Kidney tubule cell (primary cell): ENCODE data around the gene HMCN1.

Experiments
- DNase-seq: peaks from one replicate; pipeline ENCODE4 v3.0.0-alpha.2; 2018; ENCODE audit warnings: low spot score

Gene HMCN1

DNA sequence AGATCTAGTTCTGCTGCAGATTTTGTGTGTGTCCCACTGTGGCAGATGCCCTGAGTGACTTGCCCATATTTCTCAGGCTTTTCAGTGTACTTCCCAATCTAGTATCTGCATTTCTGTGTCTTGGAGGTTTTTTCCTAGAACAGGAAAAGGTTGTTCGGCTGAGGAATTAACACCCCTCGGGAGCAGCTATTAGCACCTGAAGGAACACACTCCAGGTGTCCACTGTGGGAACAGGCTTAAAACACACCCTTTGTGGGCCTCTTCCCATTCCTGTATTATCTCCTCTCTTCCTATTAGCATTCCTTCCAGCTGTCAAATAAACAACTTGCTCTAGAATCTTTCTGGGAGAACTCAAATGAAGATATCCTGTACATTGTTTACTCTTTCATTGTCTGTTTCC lies 178.3 kb downstream of the HMCN1 start:
- DNase-seq = no peak

DNA sequence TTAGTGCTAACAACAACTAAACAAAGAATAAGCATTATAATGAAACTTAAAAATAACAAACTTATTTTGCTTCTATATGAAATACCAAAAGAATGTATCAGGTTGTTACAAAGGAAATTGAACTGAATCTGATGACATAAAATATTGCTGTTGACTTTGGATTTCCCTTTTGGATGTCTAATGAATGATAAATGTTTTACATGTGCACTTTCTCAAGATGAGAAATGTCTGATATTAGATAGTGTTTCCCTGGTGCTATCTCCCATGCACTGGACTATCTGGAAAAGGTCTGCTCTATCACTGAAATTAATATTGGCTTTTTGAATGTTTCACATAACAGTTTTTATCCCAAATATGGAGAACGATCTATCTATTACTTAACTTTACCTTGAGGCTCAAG lies 179.9 kb downstream of the HMCN1 start:
- no peak for DNase-seq

DNA sequence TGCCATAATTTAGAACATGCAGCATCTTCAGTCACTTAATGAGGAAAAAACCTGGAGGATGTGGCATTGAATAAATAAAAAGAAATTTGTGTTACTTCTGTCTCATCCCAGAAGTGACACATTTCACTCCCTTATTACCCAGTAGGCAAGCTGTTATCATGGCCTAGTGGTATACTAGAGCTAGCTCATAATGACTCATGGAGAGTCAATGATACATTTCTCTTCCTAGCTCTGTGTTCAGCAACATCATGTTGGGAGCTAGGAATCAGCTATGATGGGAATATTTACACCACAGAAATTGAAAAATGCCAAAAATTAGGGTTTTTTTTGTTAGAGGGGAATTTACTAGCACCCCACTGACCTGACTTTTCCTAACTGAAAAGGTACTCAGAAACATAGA lies 182.7 kb downstream of the HMCN1 start:
- peak; percentile 58 for DNase-seq

DNA sequence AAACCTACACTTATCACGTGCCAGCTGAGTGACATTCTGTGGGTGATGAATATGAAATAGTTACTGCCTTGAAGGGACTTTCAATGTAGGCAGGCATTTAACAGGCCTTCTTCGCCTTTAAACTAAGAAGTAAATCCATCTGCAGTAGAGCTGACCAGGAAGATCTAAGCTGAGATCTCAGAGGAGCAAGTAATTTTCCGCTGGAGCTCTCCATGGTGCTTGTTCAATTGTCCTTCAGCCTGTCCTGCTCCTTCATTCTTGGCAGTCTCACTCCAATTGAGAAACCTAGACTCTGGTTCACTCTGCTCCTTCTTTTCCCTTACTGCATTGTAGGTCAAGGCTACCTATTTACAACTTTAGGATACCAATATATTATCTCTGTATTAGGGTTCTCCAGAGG lies 183.5 kb downstream of the HMCN1 start:
- peak; percentile 23 for DNase-seq

DNA sequence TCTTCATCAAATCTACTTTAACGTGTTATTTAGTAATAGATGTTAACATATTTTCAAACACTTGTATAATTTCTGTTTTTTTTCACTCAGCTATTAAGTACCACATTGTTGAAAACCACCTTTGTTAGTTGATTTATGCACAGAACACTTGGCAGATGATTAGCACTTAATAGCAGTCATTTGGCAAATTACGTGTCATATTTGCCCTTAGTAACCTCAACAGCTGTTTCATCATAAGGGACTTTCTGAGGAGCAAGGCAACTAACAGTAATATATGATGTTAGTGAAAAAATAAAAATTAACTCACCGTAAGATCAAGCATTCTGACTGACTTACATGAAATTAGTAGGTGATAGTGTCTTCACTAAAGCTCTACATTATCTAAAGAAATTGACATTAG lies 186.4 kb downstream of the HMCN1 start:
- no peak for DNase-seq

DNA sequence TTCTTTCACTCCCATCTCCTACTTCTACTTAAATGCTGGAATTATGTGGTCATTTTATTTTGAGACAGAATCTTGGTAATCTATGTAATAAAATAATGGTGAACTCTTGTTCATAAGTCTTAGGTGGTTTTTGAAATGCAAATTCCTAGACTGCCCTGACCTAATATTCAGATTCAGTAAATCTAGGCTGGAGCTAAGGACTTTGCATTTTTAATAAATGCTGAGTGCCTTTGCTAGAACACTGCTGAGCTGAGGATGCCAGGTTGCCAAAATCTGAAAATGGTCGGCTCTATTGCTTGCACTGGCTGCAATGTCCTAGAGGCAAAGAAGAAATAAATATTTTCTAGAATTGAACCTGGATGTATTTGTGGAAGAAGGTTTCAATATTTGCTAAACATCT lies 187.4 kb downstream of the HMCN1 start:
- DNase-seq = no peak

DNA sequence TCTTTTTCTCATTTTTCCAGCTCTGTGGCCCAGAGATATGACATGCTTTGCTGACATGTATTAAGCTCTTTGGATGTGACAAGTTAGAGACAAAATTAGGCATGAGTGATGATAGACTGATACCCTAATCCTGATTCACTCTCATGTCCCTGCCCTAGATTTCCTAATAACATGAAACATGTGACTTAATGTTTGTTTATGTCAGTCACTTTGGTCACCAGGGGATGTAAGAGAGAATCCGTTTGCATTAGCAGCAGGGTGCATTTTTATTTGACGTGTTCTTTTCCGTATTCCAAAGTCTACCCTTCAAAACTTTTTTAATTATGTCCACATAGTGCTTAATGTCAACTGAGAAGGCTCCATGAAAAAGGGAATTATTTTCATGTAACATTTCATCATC lies 192.4 kb downstream of the HMCN1 start:
- DNase-seq = no peak

DNA sequence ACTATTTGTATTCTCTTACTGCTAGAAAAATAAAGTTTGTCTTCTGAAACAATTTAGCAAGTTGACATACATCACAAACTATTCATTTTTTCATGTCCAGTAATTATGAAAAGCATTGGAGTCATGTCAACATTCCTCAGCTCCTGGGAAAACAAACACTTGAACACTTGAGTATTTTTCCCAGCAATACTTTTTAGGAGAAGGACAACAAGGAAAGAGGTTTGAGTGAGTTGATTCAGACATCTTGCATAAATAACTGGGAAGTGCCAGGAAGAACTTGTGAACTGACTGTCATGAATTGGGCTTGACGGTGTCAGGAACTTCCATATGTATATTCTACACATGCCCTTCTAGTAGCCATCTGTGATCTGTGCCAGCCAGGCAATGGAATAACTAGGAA lies 195.6 kb downstream of the HMCN1 start:
- no peak for DNase-seq

DNA sequence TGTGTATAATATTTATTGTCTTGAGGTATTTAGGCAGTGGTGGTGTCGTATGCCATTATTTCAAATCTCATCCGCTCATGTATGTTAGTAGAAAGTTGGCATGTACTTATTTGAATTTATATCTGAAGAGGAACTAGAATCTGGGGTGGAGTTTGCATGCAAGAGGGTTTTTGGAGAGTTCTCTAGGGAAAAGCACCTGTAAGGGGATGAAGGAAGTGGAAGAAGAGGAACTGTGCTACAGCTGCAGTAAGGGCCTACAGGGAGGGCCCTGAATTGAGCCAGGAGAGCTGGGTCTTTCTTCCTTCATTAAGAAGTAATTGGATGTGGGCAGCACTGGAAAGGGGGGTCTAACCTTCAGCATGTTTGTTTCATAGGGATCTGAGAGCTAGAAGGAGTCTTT lies 197.2 kb downstream of the HMCN1 start:
- no peak for DNase-seq

DNA sequence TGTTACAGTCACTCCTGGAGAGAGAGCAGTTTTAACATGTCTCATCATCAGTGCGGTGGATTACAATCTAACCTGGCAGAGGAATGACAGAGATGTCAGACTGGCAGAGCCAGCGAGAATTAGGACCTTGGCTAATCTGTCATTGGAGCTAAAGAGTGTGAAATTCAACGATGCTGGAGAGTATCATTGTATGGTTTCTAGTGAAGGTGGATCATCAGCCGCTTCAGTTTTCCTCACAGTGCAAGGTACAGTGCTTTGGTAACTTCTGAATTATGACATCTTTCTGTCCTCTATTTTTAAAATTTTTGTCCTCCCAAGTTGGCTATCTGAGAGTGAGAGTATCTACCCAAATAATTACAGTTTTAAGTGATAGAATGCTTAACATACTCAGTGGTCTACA lies 199.4 kb downstream of the HMCN1 start:
- no peak for DNase-seq

DNA sequence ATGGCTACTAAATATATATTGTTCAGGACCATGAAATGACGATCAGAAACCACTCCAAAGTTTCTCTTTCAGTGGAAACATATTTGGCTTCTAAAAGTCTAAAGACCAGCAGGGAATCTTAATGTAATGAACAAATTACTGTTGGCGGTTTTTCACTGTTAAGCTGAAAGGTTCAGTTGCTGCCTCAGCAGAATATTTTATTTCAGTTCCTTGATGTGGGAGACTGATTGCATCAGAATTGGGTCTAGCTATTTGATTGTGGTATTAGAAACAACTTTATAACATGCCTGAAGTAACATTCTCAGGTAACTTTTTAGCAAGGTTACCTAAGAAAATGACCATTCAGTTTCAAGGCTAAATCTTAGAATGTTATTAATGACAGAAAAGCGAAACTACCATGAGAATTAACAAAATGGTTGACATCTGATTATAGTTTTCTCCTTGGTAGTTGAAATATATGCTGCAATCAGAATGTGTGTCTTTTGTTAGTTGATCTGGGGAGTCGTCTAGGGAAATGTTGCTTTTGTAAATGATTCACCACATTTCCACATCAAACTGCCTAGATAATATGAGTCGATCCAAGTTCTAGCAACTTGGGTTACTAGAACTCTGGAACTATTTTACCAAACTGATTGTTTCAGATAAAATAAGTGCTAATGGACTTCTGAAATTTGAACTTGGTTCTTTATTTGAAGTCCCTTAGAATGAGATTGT lies 200.4 kb downstream of the HMCN1 start:
- DNase-seq = peak; percentile 52

DNA sequence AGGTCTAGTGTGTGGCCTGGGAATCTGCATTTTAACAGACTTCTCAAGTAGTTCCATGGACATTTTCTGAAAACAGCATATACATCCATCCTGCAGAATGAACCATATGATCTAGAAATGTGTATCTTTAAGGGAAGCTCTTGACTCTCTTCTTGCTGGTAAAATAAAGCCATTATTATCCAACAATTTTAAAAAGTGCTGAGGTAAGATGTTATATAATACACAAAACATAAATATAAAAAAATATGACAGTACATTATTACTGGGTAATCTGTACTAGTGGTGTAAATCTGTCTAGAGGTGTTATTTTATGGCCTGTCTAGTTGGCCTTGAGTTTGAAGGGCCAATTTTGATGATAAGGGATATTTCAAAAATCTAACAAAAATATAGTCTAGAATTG lies 201.2 kb downstream of the HMCN1 start:
- no peak for DNase-seq

DNA sequence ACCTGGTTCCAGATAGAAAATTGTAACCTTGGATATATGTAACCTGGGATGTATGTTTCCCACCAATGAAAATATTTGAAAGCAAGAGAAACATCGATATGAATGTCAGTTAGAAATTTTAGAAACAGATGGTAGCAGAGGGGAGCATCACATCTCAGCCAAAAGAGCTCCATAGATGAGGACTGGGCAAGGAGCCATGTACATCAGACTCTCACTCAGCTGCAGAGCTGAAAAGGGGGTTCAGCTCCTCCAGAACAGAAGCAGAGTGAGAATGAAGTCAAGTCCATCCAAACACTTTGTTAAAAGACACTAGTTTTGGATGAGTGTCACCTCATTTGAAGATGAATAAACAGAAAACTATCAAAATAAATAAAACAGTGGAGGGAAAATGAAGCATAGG lies 202.4 kb downstream of the HMCN1 start:
- no peak for DNase-seq

DNA sequence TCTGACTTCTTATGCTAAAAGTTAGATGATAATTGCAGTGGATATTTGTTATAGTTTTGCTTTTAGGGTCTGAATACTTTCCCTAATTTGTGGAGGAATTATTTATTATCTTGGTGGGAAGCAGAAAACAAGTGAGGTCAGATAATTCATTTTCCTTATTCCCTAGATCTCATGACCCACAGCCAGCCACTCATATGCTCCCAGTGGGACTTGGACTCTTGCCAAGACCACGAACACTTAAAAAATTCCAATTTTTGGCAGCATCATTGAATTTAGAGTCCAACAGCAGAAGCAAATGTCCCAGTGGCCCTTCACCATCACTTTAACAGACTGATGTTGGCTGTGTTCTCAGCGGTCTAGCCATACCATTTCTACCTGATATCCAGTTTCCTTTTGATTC lies 204.2 kb downstream of the HMCN1 start:
- no peak for DNase-seq

DNA sequence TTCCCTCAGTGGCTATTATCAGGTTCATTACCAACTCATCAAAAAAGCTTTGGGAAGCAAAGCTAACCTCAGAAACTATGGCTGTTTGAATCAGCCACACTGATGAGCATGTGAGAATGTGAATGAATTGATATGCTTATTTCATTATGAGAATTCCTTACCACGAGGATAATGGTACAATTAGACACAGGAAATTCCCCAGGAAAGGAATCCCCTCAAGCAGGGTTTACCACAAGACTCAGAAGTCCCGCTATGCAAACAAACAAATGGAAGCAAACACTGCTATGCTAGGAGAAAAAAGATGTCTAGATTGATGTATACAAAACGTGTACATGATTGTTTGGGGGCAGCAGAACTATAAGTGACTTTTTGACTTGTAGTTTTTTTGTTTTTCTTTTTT lies 205.0 kb downstream of the HMCN1 start:
- DNase-seq = peak; percentile 13

DNA sequence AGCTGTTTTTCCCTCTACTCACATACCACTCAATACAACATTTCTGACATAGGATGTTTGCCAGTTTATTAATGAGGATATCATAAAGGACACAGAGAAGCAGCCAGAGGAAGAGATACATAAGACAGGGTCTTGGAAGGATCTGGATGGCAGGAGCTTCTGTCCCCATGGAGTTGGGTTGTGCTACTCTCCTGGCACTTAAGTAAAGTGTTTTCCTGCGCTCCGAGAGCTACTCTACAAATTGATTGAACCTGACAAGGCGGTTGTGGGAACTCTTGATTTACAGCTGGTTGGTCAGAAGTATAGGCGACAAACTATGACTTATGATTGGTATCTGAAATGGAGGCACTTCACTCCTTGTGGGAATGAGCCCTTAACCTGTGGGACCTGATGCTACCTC lies 208.8 kb downstream of the HMCN1 start:
- no peak for DNase-seq

DNA sequence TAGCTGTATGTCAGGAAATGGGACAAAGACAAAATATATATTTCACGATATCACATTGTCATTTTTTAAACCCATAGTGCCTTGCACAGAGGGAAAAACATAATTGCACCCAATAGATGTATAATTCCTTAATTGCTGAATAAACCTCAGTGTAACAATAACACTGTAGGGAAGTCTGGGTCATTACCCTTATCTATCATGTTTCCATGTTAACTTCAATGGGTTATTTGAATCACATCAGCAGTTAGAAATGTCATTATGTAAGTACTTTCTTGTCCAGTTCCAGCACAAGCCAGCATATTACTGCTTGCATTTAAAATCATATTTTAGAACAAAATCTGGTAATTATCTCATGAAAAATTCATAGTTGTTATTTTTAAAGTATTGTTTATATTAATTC lies 222.7 kb downstream of the HMCN1 start:
- DNase-seq = no peak

DNA sequence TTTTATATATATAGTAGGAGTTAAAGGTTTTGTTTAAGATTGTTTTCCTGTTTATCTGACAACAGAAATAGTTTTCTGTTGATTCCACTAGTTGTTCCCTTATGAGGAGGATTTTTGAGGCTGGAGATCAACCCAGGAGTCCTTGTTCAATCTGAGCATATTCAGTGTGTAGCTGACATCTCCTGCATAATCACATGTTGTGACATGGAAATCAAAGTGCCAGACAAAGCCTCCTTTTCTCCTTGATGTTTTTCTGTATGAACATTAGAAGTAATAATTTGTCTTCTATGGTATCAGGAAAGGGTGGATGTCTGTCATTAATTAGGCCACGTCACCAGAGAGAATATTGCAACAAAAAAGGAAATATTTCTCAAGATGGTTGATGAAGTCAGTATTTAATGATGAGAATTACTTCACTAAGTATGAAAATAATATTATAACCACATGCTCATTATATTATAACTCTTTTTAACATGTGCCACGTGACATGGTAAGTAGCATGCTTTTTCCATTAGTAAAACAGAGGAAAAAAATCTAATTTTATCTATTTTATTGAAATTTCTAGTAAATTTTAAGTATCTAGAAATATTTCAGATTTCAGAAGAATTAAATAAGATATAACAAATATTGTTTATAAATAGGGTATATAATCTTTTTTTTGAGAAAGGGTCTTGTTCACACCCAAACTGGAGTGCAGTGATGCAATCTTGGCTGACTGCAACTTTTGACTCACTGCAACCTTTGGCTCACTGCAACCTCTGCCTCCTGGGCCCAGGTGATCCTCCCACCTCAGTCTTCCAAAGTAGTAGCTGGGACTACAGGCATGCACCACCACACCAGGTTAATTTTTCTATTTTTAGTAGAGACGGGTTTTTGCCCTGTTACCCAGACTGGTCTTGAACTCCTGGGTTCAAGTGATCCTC lies 223.5 kb downstream of the HMCN1 start:
- DNase-seq = no peak

DNA sequence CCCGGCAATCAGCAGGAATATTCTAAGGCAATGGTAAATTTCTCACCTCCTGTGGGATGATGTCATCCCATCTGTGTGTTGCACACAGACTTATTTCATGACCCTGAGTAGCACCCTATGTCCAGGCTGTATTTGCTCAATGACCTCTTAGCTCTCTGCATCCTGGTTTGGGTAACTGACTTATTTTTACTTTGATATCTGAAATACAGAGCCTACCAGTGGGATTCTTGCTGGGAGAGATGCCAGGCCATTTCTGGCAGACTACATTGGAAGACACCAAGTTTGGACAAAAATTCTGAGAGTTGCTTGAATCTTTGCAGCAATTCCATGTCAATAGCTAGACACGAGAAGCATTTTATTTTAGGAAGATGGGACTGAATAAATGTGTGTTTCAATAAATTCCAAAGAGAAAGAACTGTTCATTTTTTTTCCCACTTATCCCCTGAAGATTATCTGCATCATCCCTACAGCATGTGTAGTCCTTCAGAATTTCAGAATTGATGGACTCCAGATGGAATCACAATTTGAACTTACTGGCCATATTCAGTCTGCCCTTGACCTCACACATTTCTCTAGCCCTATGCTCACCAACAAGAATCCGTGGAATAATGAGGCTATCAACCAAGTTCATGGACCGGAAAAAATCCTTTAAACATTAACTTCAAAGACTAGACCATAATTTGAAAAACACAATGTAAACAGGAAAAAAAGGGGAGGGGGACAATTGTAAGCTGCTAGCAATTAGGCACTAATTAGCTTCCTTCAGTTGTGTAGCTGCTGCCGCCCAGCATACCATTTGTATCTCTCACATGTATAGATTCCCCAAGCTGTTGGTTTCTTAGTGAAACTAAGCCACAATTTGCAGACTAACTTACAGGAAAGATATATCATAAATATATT lies 226.5 kb downstream of the HMCN1 start:
- DNase-seq = peak; percentile 44

DNA sequence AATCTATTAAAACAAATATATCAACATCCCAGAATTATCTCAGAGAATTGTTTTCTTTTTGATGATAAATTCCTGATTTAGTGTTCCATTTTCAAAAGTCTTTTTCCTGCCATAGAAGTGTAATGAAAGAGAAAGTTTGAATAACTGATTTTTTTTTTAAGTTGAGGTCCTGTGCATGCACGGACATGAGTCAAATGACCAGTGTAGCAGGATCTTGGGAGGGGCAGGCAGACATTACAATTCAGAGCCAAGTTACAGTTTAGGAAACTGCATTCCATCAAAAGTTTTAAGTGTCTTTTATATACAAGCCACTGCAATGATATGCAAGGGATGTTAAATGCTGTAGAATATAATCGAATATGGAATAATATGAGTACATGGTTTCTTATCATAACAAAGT lies 227.5 kb downstream of the HMCN1 start:
- peak; percentile 21 for DNase-seq

DNA sequence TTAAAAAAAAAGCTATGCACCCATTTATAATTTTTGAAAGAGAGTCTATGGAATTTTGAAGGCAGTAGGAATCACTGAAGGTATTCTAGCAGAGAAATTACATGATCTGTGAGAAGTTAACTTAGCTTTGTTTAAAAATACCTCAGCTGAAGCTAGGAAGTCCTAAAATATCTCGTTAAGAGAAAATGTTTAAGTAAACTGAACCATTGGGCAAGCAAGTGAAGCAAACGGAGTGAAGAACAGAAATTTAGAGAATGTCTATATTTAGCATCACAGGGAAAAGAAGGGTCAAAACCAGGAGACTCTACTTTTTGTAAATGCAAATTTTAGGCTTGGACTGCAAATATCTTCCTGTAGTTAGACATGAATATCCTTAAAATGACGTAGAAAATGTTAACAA lies 230.8 kb downstream of the HMCN1 start:
- no peak for DNase-seq

DNA sequence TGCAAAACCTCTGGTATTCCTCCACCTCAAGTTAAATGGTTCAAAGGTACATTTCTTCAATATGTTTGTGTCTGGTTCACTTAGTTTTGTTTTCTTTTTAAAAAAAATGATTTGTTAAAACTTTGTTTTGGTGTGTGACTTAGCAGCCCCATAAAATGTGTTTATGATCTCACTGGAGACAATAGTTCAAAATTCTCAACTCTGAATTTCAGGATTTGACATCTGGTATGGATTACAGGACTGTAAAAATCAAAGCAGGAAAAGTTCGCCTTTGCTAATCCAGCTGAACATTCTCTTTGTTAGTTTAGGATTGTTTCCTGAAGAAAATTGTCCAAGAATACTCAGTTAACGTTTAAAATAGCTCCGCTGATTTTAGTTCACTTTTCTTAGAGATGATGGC lies 231.7 kb downstream of the HMCN1 start:
- no peak for DNase-seq

DNA sequence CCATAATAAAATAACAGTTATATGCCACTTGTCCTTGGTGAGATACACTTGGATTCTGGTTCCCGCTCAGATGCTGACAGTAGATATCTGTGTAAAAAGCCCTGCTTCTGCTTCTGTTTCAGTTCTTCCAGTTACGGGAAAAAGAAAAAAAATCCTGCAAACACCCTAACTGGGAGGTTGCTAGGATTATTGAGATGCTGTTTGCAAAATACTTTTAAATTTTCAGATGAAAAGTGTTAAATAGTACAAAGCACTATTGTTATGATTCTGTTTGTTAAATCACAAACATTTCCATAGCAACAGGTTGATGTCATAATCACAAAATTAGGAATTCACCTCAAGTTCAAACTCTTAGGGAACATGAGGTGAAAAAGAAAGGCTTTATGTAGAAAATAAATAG lies 232.3 kb downstream of the HMCN1 start:
- no peak for DNase-seq
